Colonic mucosa (tissue), 4 donors: Measurements from ENCODE around the gene FCRL6. TPM values are rescaled to one million over a fixed set of nuclear protein-coding genes. Genes with fewer than 3 reads are reported as not detected.
A peak's percentile ranks its signal among the peaks of the same experiment; 100 is the strongest.

ENCODE experiments used
- DNase-seq: peaks from one replicate; pipeline ENCODE4 v3.0.0-alpha.2; 2020
- H3K27ac ChIP-seq: fragments of 200-600 bp; one replicate; pipeline ENCODE4 v1.8.0; 2021
- H3K27me3 ChIP-seq: fragments of 200-600 bp; one replicate; pipeline ENCODE4 v1.8.0; 2021
- H3K36me3 ChIP-seq: fragments of 200-600 bp; one replicate; pipeline ENCODE4 v1.8.0; 2021
- H3K4me1 ChIP-seq: fragments of 200-600 bp; one replicate; pipeline ENCODE4 v1.8.0; 2021; ENCODE audit warnings: mild to moderate bottlenecking
- H3K4me3 ChIP-seq: fragments of 200-600 bp; one replicate; pipeline ENCODE4 v1.8.0; 2021
- H3K9ac ChIP-seq, 2 donors: one replicate each; pipeline ENCODE4 v1.7.0; 2013; ENCODE audit warnings: control low read depth in 2 of 2, low read depth in 2 of 2, low read length in 2 of 2
- H3K9me3 ChIP-seq: fragments of 200-600 bp; one replicate; pipeline ENCODE4 v1.8.0; 2021
- intact Hi-C: fragments of 100-400 bp; cut with DNase I; formaldehyde crosslinking; loops from one replicate; pipeline ENCODE4 v1.14.1; 2022
- total RNA-seq, 2 donors: library from RNA; stranded (reverse); fragmentation: NEBNext Ultra II Directional in 1 of 2; extraction: Animal tissue kit (Norgen Biotek cat#: 25700) in 1 of 2; gene quantifications; one replicate each; pipeline ENCODE4 v1.2.1, GENCODE V29; 2021
- TF ChIP-seq, protein P1 (sequence below): fragments of 200-600 bp; IDR thresholded peaks from one replicate; pipeline ENCODE4 v1.8.0; 2022; ENCODE audit warnings: antibody characterized with exemption, mild to moderate bottlenecking
- donor health status: healthy.
- donor health status: DM: no; HTN: no; CAD: no.
- donor health status: DM: no; HTN: no; CAD: no.

FCRL6 gene
- total RNA-seq, 2 donors from 2014 or later: not detected

DNA sequence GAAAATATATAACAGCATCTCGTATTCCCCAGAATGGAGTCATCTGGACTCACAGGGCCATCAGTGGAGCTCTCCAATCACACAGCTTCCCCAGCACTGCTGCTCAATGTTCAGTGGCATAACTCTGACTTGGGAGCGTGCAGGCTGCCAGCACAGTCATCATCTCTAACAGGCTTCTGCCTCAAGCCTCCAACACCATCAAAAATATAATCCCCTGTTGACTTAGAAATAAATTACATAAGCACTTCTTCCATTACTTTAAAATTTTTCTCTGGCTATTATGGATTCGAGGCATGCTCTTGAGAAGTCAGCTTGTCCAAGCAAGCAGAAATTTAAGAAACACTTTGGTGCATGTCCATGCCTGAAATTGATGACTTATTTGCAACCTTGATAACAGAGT lies 15.2 kb upstream of the FCRL6 start:
- no peaks in the 10 kb centered on the region for H3K36me3 ChIP-seq
- no peak overlapping the region for H3K9ac ChIP-seq
- no peaks in the 10 kb centered on the region for H3K4me1 ChIP-seq
- intact Hi-C loops: no loop called here
- H3K4me3 ChIP-seq: no peak overlapping the region
- no peaks in the 10 kb centered on the region for H3K9me3 ChIP-seq
- DNase-seq: no peak
- no peak overlapping the region for H3K27ac ChIP-seq
- TF ChIP-seq, protein P1, sequence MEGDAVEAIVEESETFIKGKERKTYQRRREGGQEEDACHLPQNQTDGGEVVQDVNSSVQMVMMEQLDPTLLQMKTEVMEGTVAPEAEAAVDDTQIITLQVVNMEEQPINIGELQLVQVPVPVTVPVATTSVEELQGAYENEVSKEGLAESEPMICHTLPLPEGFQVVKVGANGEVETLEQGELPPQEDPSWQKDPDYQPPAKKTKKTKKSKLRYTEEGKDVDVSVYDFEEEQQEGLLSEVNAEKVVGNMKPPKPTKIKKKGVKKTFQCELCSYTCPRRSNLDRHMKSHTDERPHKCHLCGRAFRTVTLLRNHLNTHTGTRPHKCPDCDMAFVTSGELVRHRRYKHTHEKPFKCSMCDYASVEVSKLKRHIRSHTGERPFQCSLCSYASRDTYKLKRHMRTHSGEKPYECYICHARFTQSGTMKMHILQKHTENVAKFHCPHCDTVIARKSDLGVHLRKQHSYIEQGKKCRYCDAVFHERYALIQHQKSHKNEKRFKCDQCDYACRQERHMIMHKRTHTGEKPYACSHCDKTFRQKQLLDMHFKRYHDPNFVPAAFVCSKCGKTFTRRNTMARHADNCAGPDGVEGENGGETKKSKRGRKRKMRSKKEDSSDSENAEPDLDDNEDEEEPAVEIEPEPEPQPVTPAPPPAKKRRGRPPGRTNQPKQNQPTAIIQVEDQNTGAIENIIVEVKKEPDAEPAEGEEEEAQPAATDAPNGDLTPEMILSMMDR: no peak
- no peaks in the 10 kb centered on the region for H3K27me3 ChIP-seq

DNA sequence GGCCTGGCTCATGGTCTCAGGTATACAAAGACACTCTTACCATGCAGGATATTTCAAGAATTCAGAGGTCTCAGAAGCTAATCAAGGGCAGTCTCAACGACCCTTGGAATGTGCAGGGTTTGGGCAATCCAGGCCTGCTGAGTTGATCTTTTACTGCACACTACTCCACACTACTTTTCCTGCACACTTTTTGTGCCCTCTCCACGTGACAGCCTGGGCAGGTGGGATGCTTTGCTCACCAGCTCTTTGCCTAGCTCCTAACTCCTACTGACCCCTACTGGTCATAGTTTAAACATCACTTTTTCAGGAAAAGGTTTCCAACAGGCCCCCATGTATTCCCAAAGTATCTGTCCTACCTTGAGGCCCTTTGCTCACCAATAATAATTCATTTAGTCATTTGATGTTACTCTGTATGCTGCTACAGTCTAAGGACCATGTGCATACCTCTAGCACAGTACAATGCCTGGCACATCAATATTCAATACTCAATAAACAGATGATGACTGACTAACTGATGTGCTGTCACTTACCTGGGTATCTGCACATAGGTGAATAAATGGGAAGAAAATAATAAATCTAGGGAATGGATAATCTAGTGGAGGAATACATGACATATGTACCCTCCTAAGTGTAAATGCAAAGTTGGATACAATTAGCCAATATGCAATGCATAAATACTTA lies 11.8 kb upstream of the FCRL6 start:
- no peak overlapping the region for H3K9ac ChIP-seq
- H3K27me3 ChIP-seq: peaks cover 4% of the 10 kb centered on the region
- intact Hi-C loops: loop anchor here (10.0 kb wide), 1 partner anchor 214 kb away; no protein-coding TSS in a partner anchor
- DNase-seq: no peak
- no peaks in the 10 kb centered on the region for H3K4me1 ChIP-seq
- H3K4me3 ChIP-seq: no peak overlapping the region
- H3K27ac ChIP-seq: no peak overlapping the region
- H3K36me3 ChIP-seq: no peaks in the 10 kb centered on the region
- TF ChIP-seq, protein P1: peak; percentile 46
- H3K9me3 ChIP-seq: no peaks in the 10 kb centered on the region

DNA sequence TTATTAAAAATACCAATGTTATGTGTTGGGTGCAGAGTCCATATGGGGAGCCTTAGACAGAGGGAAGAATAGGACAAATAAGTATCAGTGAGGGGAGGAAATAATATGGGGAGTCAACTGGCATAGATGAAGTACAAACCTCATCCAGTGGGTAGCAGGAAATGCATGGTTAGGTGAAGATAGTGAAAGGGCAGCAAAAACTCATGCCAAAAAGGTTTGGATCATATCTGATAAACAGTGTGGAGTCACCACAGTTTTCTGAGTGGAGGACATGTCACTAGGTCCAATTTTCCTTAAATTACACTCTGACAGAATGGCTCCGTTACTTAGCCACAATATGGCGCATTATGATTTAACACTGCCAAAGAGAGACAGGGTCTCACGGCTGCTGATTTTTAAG lies 11.1 kb upstream of the FCRL6 start:
- peaks cover 4% of the 10 kb centered on the region for H3K27me3 ChIP-seq
- TF ChIP-seq, protein P1: no peak
- H3K36me3 ChIP-seq: no peaks in the 10 kb centered on the region
- no peaks in the 10 kb centered on the region for H3K4me1 ChIP-seq
- no peak overlapping the region for H3K27ac ChIP-seq
- no peak overlapping the region for H3K9ac ChIP-seq
- intact Hi-C loops: loop anchor here (10.0 kb wide), 1 partner anchor 214 kb away; no protein-coding TSS in a partner anchor
- DNase-seq: no peak
- no peaks in the 10 kb centered on the region for H3K9me3 ChIP-seq
- no peak overlapping the region for H3K4me3 ChIP-seq

DNA sequence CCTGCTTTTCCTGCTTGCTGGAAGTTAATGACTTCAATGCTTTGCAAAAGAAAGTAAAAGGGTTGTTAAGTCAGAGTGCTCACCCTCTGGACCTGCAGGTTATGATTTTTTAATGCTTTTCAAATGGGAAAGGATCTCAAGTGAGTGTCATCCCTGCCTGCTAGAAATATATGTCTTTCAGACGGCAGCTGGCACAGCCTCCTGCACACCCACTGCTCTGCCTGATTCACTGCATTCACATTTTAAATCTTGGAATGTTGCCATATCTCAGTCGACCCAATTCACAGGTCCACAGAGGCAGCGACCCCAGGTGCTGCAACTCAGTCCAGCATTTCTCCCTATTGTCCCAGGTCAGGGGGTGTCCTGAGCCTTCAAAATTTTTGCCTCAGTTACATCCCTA lies 10.7 kb upstream of the FCRL6 start:
- intact Hi-C loops: loop anchor here (10.0 kb wide), 1 partner anchor 213 kb away; no protein-coding TSS in a partner anchor
- no peak overlapping the region for H3K4me3 ChIP-seq
- peaks cover 4% of the 10 kb centered on the region for H3K27me3 ChIP-seq
- H3K36me3 ChIP-seq: no peaks in the 10 kb centered on the region
- H3K27ac ChIP-seq: no peak overlapping the region
- TF ChIP-seq, protein P1: no peak
- no peak for DNase-seq
- H3K9ac ChIP-seq: no peak overlapping the region
- H3K4me1 ChIP-seq: no peaks in the 10 kb centered on the region
- H3K9me3 ChIP-seq: no peaks in the 10 kb centered on the region

DNA sequence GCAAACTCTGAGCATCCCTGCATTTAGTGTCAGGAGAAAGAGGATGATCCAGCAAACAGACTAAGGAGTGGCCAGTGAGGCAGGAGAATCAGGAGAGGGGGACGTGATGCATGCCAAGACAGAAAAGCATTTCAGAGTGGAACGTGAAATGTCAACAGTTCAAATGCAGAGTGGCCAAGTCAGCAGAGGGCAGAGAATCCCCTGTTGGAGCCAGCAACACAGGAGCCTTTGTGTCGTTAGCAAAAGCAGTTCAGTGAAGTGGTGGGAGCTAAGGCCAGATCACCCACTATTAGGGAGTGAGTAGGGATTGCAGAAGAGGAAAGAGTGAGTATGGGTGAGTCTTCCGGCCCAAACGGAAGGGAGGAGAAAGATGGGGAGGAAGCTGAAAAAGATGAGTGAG lies 6.6 kb upstream of the FCRL6 start:
- no peaks in the 10 kb centered on the region for H3K36me3 ChIP-seq
- DNase-seq: no peak
- intact Hi-C loops: loop anchor here (10.0 kb wide), 1 partner anchor 209 kb away; no protein-coding TSS in a partner anchor
- H3K4me1 ChIP-seq: no peaks in the 10 kb centered on the region
- peaks cover 4% of the 10 kb centered on the region for H3K27me3 ChIP-seq
- no peak overlapping the region for H3K27ac ChIP-seq
- TF ChIP-seq, protein P1: no peak
- no peak overlapping the region for H3K4me3 ChIP-seq
- H3K9me3 ChIP-seq: no peaks in the 10 kb centered on the region
- no peak overlapping the region for H3K9ac ChIP-seq
